ENCODE results near the gene SIX2. TPM values are rescaled to one million over a fixed set of nuclear protein-coding genes. Genes with fewer than 3 reads are reported as not detected.

The SIX2 gene
- total RNA-seq, 3 donors from 2014 or later (not counting 1 experiment from before 2014, with no cell fraction given), result not detected

DNA sequence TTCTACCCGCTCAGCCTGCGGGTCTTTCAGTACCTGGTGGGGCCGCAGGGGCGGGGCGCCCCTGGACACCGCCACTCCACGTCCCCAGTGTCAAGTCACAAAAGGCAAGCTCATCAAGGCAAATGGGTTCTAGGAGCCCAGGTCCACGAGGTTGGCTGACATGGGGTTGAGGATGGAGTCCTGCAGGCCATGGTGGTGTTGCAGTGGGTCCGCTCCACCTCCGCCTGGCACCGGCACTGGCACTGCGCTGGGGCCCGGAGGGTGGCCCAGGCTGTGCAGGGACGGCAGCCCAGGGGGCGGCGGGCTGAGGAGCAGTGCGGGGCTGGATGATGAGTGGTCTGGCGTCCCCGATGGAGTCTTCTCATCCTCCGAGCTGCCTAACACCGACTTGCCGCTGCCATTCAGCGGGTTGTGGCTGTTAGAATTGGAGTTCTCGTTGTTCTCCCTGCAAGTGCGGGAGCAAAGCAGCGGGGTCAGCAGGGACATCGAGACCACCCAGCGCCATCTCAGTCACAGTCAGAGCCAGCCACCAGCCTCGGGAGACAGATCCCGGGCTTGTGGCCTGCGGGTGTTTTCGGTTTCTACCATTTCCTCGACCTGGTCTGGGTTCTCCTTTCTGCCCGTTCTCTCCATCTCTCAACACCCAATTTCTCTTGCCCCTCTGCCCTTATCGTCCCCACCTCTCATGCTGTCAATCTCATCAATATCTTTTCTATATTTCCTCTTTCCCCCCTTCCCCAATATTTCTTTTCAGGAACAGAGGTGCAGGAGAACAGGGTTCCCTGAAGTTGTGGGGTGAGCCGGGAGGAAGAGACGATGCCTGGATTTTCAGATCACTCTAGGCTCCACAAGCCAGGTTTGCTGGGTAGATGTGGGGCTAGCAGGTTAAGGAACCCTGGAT is 3.0 kb downstream of the SIX2 start:
- H3K27me3 Mint-ChIP-seq (ENCODE audit: low read depth in 2 of 2), result peaks cover 63 to 69% of the 10 kb centered on the region in 2 donors
- TF ChIP-seq, protein P1, sequence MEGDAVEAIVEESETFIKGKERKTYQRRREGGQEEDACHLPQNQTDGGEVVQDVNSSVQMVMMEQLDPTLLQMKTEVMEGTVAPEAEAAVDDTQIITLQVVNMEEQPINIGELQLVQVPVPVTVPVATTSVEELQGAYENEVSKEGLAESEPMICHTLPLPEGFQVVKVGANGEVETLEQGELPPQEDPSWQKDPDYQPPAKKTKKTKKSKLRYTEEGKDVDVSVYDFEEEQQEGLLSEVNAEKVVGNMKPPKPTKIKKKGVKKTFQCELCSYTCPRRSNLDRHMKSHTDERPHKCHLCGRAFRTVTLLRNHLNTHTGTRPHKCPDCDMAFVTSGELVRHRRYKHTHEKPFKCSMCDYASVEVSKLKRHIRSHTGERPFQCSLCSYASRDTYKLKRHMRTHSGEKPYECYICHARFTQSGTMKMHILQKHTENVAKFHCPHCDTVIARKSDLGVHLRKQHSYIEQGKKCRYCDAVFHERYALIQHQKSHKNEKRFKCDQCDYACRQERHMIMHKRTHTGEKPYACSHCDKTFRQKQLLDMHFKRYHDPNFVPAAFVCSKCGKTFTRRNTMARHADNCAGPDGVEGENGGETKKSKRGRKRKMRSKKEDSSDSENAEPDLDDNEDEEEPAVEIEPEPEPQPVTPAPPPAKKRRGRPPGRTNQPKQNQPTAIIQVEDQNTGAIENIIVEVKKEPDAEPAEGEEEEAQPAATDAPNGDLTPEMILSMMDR (IDR thresholded peaks at IDR 0.05), result no peak
- peaks cover 17 to 33% of the 10 kb centered on the region in 2 donors for H3K4me1 Mint-ChIP-seq

GRCh38 chr2:45005261-45006002 is 3.8 kb downstream of the SIX2 start:
- TF ChIP-seq, protein P1 (IDR thresholded peaks at IDR 0.05), result no peak
- H3K36me3 Mint-ChIP-seq, result no peaks in the 10 kb centered on the region
- no peak overlapping the region for H3K27ac Mint-ChIP-seq
- no peaks in the 10 kb centered on the region for H3K9me3 Mint-ChIP-seq
- no peak overlapping the region for H3K27ac ChIP-seq (ENCODE audit: low read length)
- no peak overlapping the region for H3K4me3 ChIP-seq (ENCODE audit: low read length)
- no peak overlapping the region for H3K4me3 Mint-ChIP-seq
- H3K9me3 ChIP-seq (ENCODE audit: control insufficient read depth, insufficient read depth, low read length), result no peaks in the 10 kb centered on the region
- 4% methylated on average over 23 of the region's 25 CpGs for WGBS (ENCODE audit: insufficient coverage)
- H3K36me3 ChIP-seq (ENCODE audit: control insufficient read depth, insufficient read depth, low read length), result no peaks in the 10 kb centered on the region
- DNase-seq (no peak), ATAC-seq (no peak)
- peaks cover 63 to 64% of the 10 kb centered on the region in 2 donors for H3K27me3 Mint-ChIP-seq (ENCODE audit: low read depth in 2 of 2)
- H3K27me3 ChIP-seq (ENCODE audit: control insufficient read depth, insufficient read depth, low read length), result peaks cover 73% of the 10 kb centered on the region
- peaks cover 55% of the 10 kb centered on the region for H3K4me1 ChIP-seq (ENCODE audit: control insufficient read depth, insufficient read depth, low read length)
- peaks cover 17 to 35% of the 10 kb centered on the region in 2 donors for H3K4me1 Mint-ChIP-seq
- intact Hi-C loops (cut with micrococcal nuclease), result no loop called here

More for the DNA sequence above, 3.0 kb downstream of the SIX2 start:
- Histone ChIP-seq H3K4me1 (ENCODE audit: control insufficient read depth, insufficient read depth, low read length) (peaks cover 46% of the 10 kb centered on the region), H3K27ac (ENCODE audit: low read length) (no peak overlapping the region), H3K4me3 (ENCODE audit: low read length) (no peak overlapping the region), H3K9me3 (ENCODE audit: control insufficient read depth, insufficient read depth, low read length) (no peaks in the 10 kb centered on the region), H3K36me3 (ENCODE audit: control insufficient read depth, insufficient read depth, low read length) (no peaks in the 10 kb centered on the region), H3K27me3 (ENCODE audit: control insufficient read depth, insufficient read depth, low read length) (peaks cover 80% of the 10 kb centered on the region)
- Mint-ChIP-seq H3K27ac (no peak overlapping the region), H3K9me3 (no peaks in the 10 kb centered on the region), H3K4me3 (no peak overlapping the region), H3K36me3 (no peaks in the 10 kb centered on the region)
- intact Hi-C loops (cut with micrococcal nuclease), result no loop called here
- 20% methylated on average over 37 of the region's 37 CpGs for WGBS (ENCODE audit: insufficient coverage)
- DNase-seq, result no peak
- ATAC-seq, result no peak

DNA sequence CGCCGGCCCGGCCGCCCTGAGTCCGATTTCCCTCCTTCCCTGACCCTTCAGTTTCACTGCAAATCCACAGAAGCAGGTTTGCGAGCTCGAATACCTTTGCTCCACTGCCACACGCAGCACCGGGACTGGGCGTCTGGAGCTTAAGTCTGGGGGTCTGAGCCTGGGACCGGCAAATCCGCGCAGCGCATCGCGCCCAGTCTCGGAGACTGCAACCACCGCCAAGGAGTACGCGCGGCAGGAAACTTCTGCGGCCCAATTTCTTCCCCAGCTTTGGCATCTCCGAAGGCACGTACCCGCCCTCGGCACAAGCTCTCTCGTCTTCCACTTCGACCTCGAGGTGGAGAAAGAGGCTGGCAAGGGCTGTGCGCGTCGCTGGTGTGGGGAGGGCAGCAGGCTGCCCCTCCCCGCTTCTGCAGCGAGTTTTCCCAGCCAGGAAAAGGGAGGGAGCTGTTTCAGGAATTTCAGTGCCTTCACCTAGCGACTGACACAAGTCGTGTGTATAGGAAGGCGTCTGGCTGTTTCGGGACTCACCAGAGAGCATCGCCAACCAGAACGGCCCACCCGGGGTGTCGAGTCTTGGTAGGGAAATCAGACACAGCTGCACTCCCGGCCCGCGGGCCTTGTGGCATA is 4.6 kb downstream of the SIX2 start:
- Mint-ChIP-seq H3K27me3 (ENCODE audit: low read depth in 2 of 2) (peaks cover 64 to 70% of the 10 kb centered on the region in 2 donors), H3K36me3 (no peaks in the 10 kb centered on the region), H3K4me3 (no peak overlapping the region), H3K27ac (no peak overlapping the region), H3K4me1 (peaks cover 17 to 28% of the 10 kb centered on the region in 2 donors), H3K9me3 (no peaks in the 10 kb centered on the region)
- ATAC-seq (no peak), DNase-seq (no peak)
- 5% methylated on average over 41 of the region's 45 CpGs for WGBS (ENCODE audit: insufficient coverage)
- no peaks in the 10 kb centered on the region for H3K9me3 ChIP-seq (ENCODE audit: control insufficient read depth, insufficient read depth, low read length)
- peaks cover 71% of the 10 kb centered on the region for H3K27me3 ChIP-seq (ENCODE audit: control insufficient read depth, insufficient read depth, low read length)
- no peak overlapping the region for H3K27ac ChIP-seq (ENCODE audit: low read length)
- peaks cover 51% of the 10 kb centered on the region for H3K4me1 ChIP-seq (ENCODE audit: control insufficient read depth, insufficient read depth, low read length)
- no peaks in the 10 kb centered on the region for H3K36me3 ChIP-seq (ENCODE audit: control insufficient read depth, insufficient read depth, low read length)
- H3K4me3 ChIP-seq (ENCODE audit: low read length), result no peak overlapping the region
- TF ChIP-seq, protein P1 (IDR thresholded peaks at IDR 0.05), result no peak
- intact Hi-C loops (cut with micrococcal nuclease), result no loop called here
